ENCODE measurements around the gene ARPC4.

Gene ARPC4

GRCh38 chr3:9793161-9793781 is 389 bp downstream of the ARPC4 start:
- peak; percentile 77 for DNase-seq

DNA sequence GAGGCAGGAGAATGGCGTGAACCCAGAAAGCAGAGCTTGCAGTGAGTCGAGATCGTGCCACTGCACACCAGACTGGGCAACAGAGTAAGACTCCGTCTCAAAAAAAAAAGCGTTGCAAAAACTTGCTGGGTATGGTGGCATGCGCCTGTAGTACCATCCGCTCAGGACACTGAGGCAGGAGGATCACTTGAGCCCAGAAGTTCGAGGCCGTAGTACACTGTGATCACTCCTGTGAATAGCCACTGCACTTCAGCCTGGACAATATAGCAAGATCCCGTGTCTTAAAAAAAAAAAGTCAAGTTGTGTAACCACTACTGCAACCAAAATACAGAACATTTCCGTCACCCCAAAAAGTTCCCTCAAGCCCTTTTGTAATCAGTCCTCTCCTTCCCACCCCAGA is 1.5 kb downstream of the ARPC4 start:
- DNase-seq = no peak

- no peak for DNase-seq
These were observed 2.3 kb downstream of the ARPC4 start for GRCh38 chr3:9795207-9795606.

DNA sequence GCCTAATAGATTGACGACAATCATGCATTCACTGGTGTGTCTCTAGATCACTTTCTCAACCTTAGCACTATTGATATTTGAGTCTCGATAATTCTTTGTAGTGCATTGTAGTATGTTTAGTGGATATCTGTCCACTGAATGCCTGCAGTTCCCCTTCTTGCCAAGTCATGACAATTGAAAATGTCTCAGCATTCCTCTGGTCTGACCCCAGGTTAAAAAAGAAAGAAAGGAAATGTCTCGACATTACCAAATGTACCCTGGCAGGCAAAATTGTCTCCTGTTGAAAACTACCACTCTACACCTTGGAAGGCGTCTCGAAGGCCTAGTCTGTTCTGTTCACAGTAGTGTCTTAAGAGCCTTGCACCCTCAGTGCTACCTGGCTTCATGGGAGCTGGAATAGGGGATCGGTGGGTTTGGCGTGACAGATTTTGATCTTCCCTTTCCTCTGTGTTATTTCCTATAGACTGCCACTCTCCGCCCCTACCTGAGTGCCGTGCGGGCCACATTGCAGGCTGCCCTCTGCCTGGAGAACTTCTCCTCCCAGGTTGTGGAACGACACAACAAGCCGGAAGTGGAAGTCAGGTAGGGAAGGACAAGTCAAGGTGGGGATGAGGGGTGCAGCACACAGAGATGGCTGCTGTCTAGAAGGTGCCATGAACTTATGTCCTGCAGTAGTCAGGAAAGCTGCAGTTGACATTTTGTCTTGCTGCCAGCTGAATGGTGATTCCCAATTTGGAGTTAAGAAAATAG is 4.5 kb downstream of the ARPC4 start:
- DNase-seq = no peak

- DNase-seq = no peak
These were observed 7.6 kb downstream of the ARPC4 start for GRCh38 chr3:9800529-9800928.

GRCh38 chr3:9803494-9803893 is 10.6 kb downstream of the ARPC4 start:
- no peak for DNase-seq

- DNase-seq = no peak
These were observed 12.1 kb downstream of the ARPC4 start for GRCh38 chr3:9804996-9805395.

GRCh38 chr3:9806137-9806536 is 13.3 kb downstream of the ARPC4 start:
- no peak for DNase-seq

DNA sequence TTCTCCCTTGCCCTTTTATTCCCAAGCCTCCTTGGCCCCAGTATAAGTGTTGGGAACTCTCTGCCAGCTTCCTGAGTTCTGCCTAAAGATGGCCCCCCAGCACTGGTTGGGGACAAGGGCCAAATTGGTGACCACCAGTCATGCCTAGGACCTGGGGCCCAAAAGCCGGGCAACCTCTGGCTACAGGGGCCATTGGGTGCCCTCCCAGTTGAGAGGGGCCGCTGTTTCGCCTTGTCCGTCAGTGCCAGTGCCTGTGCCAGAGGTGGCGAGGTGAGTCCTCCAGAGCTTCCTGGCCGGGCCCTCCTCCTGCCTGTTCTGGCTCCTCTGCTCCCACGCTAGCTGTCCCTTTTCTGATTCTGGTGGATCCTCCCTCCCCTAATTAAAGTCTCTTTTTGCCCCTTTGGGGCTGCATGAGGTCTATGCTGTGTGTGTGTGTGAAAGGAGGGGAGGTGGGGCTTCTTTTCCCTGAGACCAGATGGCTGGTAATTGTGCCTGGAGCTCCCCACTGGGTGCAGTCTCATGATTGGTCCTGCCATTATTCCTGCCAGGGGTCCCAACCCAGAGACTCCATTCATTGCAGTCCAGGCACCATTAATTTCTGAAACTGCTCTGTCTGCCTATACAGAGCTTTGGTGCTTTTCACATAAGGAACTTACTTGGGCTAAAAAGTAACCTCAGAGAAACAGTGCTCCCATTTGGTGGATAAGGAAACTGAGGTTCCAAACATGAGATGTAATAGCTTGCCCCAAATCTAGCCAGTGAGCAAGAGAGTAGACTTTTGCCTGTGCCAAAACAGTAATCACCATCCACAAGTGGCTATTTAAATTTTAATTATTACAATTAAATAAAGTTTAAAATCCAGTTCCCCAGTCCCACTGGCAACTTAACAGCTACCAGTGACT is 14.1 kb downstream of the ARPC4 start:
- no peak for DNase-seq

- no peak for DNase-seq
These were observed 15.1 kb downstream of the ARPC4 start for GRCh38 chr3:9807981-9808344.

DNA sequence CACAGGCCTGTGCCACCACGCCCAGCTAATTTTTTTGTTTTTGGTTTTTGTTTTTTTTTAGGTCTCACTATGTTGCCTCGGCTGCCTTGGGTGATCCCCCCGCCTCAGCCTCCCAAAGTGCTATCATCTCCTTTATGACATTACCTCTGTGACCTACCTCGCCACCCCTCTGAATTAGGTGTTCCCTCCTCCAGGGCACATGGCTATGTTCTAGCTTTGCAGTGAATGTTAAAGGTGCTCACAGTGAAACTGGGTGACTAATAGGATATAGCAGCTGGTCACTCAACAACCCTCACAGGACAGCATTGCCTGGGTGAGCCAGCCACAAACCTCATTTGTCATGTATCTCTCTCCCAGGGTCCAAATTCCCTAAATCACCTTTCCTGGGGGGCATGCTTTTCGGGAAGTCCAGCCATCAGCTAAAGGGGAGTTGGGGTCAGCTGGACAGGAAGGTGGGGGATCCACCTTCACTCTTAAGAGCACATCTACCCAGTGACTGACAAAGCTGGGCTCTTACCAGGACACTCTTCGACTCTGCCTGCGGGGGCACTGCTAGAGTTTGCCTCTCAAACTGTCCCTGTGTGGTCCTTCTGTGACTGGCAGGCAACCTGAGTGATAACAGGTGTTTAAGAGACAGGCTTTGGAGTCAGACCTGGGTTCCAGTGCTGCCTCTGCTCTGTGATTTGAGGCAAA is 15.6 kb downstream of the ARPC4 start:
- peak; percentile 83 for DNase-seq

DNA sequence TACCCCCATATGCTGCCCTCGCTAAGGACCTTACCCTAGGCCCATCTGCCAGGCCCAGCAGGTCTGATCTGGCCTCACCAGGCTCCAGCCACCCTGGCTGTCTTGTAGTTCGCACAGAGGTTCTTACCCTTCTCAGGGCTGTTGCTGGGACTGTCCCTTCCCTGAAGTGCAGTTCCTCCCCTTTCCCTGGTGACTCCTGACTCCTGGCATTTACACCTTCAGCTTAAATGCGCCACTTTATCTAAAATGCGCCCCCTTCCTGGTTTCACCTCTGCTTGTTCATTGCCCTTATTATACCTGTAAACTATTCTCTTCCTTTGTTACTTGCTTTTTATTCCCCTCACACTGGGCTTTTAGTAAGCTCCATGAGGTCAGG is 16.3 kb downstream of the ARPC4 start:
- no peak for DNase-seq

DNA sequence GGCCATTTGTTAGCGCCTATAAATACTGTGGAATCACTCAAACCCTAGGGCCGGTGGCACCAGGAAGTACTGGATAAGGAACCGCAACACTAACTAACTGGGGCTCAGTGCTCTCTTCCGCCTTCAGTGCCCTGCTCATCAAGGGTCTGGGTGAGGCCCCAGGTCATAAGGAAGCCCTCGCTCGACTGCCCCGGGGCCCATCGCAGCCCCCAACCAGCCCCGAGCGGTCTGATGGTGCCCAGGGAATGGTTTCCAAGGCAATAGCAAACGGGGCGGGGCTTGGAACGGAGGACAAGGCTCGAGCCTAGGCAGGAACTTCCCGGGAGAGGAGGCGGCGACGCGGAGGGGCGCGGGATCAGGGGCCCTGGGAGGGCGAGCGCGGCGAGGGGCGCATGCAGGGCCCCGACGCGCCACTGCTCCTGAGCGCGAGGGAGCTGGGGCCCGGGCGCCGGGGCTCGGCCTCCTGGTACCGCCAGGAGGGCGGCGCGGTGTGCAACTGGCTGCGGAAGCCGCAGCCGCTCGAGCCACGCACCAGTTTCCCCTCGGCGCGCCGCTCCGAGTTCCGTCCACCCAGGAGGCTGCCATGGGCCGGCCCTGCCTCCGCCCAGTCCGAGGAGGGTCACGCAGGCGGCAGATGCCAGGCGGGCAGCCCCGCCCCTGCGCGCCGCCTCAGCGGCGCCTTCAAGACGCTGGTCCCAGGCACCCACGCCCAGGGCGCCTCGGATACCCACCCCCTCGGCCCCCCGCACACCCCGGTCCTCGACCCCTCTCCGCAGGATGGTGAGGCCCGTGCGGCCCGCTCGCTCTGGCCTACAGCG is 16.9 kb downstream of the ARPC4 start, which contains the start of gene TTLL3:
TTLL3 (plus strand) TSS at position 648 of the 818 bp plus-strand sequence. CDS start 400 bp downstream, outside the sequence.
- DNase-seq = peak; percentile 84

DNA sequence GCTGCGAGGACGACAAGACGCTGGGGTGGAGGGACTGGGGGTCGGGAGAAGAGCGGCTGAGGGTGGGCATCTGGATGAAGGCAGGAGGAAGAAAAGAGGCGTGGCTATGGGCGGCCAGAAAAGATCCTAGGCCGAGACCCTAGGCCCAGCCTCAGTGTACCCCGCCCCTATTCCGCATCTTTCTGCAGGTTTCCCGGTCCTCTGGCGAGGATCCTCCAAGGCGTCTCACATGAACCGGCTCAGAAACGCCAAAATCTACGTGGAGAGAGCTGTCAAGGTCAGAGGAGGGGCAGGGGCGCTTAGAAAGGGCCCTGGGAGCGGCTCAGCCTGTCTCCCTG is 17.5 kb downstream of the ARPC4 start:
- no peak for DNase-seq

DNA sequence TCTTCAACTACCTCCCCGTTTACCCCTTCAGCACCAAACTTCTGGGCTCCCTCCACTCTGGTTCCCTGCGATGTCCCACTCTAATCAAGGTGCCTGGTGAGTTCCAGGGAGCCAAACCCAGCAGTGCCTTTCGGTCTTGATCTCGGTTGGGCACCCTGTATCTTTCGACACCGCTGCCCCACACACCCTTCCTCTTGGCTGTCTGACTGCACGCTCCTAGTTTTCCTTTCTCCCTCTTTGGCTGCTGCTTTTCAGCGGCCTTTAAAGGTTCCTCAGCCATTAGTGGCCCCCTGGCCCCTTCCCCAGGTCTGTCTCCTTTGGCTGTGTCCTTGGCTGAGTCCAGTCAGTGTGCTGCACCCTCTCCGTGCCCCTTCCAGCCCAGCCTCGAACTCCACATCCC is 18.0 kb downstream of the ARPC4 start:
- no peak for DNase-seq

DNA sequence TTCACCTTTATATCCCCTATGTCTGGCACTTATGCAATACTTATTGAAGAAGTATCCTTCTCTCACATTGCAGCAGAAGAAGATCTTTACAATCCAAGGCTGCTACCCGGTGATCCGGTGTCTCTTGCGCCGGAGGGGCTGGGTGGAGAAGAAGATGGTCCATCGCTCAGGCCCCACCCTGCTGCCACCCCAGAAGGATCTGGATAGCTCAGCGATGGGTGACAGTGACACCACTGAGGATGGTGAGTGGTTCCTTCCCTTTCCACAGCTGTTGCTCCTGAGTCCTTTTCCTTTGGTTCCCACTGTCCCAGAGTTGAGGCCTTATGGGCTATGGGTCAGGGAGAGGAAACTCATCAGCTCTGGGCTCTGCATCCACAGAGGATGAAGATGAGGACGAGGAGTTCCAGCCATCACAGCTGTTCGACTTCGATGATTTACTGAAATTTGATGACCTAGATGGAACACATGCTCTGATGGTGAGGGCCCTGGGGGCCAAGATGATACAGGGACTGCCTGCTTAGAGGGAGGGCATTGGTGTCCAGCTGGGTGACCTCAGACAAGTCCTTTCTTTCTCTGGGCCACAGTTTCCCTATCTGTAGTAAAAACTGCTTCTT is 20.1 kb downstream of the ARPC4 start:
- no peak for DNase-seq

GRCh38 chr3:9815986-9816385 is 23.1 kb downstream of the ARPC4 start:
- no peak for DNase-seq

- no peak for DNase-seq
These were observed 24.6 kb downstream of the ARPC4 start for GRCh38 chr3:9817436-9817835.

DNA sequence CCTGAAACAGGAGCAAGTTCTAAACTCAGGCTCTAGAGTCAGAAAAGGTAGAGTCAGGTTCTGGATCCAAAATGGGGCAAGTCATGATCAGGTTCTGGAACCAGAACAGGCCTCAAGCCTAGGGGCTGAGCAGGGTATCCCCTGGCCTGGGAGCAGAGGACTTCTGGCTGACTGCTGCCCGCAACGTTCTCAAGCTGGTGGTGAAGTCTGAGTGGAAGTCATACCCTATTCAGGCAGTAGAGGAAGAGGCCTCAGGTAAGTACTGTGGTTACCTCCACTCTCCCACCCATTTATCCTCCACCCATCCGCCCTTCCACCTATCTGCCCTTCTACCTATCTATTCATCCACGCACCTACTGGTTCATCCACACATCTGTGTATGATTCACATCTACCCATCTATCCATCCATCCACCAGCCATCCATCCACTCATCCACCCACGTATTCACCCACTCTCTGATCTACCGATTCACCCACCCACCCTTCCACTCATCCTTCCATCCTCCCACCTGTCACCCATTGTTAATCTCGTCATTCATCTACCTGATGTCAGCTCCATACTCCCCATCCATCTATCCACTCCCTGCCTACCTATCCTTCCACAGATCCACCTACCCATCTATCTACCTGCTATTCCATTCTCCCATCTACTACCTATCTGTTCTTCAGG is 25.9 kb downstream of the ARPC4 start:
- DNase-seq = no peak

DNA sequence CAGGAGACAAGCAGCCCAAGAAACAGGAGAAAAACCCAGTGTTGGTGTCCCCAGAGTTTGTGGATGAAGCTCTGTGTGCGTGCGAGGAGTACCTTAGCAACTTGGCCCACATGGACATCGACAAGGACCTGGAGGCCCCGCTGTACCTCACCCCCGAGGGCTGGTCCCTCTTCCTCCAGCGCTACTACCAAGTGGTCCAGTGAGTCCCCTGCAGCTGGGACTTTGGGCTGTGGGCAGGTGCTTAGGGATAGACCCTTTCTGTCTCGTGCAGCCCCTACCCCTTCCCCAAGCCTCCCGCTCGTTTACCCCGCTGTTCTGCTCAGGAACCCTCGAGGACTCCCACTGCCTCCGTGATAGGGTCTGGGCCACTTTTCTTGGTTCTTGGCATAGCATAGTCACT is 27.7 kb downstream of the ARPC4 start:
- DNase-seq = no peak

DNA sequence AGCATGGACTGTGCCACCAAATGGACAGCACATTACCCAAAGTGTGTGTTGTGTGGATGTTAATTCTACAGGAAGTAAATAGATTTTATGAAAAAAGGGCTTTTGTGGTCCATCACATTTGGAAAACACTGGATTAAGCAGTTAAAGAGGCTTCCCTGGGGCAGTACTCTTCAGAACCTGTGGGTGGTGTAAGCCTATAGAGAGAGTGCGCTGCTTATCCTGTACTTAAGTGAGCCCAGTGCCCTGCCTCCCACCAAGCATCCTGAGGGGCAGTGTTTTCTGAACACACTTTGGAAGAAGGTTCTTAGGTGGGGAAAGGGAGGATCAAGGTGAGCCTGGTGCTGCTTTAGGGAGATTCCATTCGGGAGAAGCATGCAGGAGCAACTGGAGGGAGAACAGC is 28.1 kb downstream of the ARPC4 start:
- peak; percentile 30 for DNase-seq

Data from OCI-M1 (cell line).